Prostate gland (tissue), 2 donors: ENCODE data around the gene ZNF423. TPM values are rescaled to one million over a fixed set of nuclear protein-coding genes. Genes with fewer than 3 reads are reported as not detected.

Source experiments
- DNase-seq: peaks from one replicate; pipeline ENCODE4 v3.0.0-alpha.2; 2019; ENCODE audit warnings: low spot score
- H3K27ac ChIP-seq, 2 donors: fragments of 200-600 bp; sonication (generic); 2 replicates each; pipeline ENCODE4 v1.5.1; 2017 to 2019
- H3K27me3 ChIP-seq: fragments of 200-600 bp; sonication (generic); replicated peaks from 2 replicates; pipeline ENCODE4 v1.5.1; 2019; ENCODE audit not compliant: insufficient read depth
- H3K36me3 ChIP-seq, 2 donors: fragments of 200-600 bp; sonication (generic); 1 replicate in 1 of 2; 2 replicates in 1 of 2; pipeline versions ENCODE4 v1.5.1 to v1.8.1; 2017 to 2019
- H3K4me1 ChIP-seq: fragments of 200-600 bp; sonication (generic); replicated peaks from 2 replicates; pipeline ENCODE4 v1.5.1; 2019
- H3K4me3 ChIP-seq, 2 donors: fragments of 200-600 bp; sonication (generic); 2 replicates each; pipeline ENCODE4 v1.5.1; 2017 to 2019
- H3K9me3 ChIP-seq: fragments of 200-600 bp; sonication (generic); 2 replicates; pipeline ENCODE4 v1.5.1; 2017
- POLR2A ChIP-seq: fragments of 450-650 bp; IDR thresholded peaks from one replicate; pipeline ENCODE4 v1.6.1; 2016; ENCODE audit warnings: antibody characterized with exemption, mild to moderate bottlenecking
- POLR2AphosphoS5 ChIP-seq: sonication (generic); formaldehyde crosslinking; IDR thresholded peaks from one replicate; pipeline ENCODE4 v1.6.1; 2017; ENCODE audit warnings: antibody characterized with exemption
- WGBS: methylation state at CpG from one replicate; pipeline ENCODE4 v1.1.5; 2018; 5-methylcytosine and 5-hydroxymethylcytosine counted together
- intact Hi-C: fragments of 100-400 bp; cut with DNase I; formaldehyde crosslinking; loops from one replicate; pipeline ENCODE4 v1.14.2; 2022
- total RNA-seq, 2 donors: library from RNA; depleted of rRNA; stranded (reverse); fragments of >200 nt; gene quantifications; one replicate each; pipeline ENCODE4 v1.1.0, GENCODE V29; 2016
- TF ChIP-seq, protein P1 (sequence below), 4 experiments: fragments of 200-600 bp in 2 of 4; fragments of 450-650 bp in 2 of 4; sonication (generic) in 2 of 4; IDR thresholded peaks; 1 replicate in 3 of 4; 2 replicates in 1 of 4; pipeline ENCODE4 v1.5.1; 2016 to 2019; ENCODE audit warnings: antibody characterized with exemption in 4 of 4, mild to moderate bottlenecking in 2 of 4, moderate library complexity in 2 of 4

Gene ZNF423
- total RNA-seq, 2 donors from 2014 or later, result 6.1 to 22.7 TPM

DNA sequence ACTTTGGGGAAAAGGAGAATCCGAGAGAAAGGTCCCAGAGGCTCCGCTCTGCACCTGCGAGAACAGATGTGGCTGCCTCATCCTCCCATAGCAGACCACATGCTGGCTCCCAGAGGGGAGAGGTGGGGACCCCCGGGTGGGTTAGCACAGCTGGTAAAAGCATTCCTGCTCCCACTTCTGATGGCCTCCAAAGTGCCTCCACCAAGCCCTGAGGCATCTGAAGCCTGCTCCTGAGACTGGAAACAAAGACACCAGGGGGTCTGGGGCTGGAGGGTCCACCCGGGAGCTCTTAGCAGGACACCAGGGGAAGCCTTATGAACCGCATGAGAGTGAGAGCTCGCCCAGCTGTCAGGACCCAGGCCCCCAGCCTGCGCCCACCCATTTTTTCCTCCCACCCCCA, 46.4 kb downstream of the ZNF423 start:
- H3K36me3 ChIP-seq, result no peaks in the 10 kb centered on the region
- 89% methylated on average over 8 of the region's 8 CpGs for WGBS

DNA sequence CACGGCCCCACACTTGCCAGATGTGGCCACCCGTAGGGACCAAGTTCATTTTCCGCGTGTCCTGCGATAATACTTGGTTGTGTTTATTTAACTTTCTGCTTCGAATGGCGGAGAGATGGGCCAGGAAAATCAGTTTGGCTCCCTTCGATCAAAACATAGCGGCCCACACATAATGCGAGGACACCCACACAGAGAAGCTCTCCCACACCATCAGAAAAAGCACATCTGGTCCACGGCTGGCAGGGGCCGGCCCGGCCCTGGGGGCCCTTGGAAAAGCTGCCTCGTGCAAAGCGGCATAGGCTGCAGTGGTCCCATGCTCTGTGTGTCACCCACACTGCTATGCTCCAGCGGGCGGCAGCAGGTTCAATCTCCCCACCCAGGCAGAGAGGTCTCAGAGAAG, 46.9 kb downstream of the ZNF423 start:
- Histone ChIP-seq H3K27me3 (no peaks in the 10 kb centered on the region), H3K9me3 (no peaks in the 10 kb centered on the region), H3K36me3 (no peaks in the 10 kb centered on the region), H3K27ac (no peak overlapping the region), H3K4me1 (no peaks in the 10 kb centered on the region), H3K4me3 (no peak overlapping the region)
- TF ChIP-seq, protein P1, sequence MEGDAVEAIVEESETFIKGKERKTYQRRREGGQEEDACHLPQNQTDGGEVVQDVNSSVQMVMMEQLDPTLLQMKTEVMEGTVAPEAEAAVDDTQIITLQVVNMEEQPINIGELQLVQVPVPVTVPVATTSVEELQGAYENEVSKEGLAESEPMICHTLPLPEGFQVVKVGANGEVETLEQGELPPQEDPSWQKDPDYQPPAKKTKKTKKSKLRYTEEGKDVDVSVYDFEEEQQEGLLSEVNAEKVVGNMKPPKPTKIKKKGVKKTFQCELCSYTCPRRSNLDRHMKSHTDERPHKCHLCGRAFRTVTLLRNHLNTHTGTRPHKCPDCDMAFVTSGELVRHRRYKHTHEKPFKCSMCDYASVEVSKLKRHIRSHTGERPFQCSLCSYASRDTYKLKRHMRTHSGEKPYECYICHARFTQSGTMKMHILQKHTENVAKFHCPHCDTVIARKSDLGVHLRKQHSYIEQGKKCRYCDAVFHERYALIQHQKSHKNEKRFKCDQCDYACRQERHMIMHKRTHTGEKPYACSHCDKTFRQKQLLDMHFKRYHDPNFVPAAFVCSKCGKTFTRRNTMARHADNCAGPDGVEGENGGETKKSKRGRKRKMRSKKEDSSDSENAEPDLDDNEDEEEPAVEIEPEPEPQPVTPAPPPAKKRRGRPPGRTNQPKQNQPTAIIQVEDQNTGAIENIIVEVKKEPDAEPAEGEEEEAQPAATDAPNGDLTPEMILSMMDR (IDR thresholded peaks at IDR 0.05), result no peak
- TF ChIP-seq POLR2A, result no peak
- TF ChIP-seq POLR2AphosphoS5, result no peak
- no peak for DNase-seq
- 68% methylated on average over 17 of the region's 17 CpGs for WGBS
- intact Hi-C loops, result no loop called here

More for the DNA sequence above, 46.4 kb downstream of the ZNF423 start:
- no peak overlapping the region for H3K27ac ChIP-seq
- H3K27me3 ChIP-seq, result no peaks in the 10 kb centered on the region
- H3K9me3 ChIP-seq, result no peaks in the 10 kb centered on the region
- TF ChIP-seq, protein P1 (IDR thresholded peaks at IDR 0.05), result no peak
- TF ChIP-seq POLR2A (no peak), POLR2AphosphoS5 (no peak)
- no peaks in the 10 kb centered on the region for H3K4me1 ChIP-seq
- no peak overlapping the region for H3K4me3 ChIP-seq
- intact Hi-C loops, result no loop called here
- DNase-seq, result no peak

DNA sequence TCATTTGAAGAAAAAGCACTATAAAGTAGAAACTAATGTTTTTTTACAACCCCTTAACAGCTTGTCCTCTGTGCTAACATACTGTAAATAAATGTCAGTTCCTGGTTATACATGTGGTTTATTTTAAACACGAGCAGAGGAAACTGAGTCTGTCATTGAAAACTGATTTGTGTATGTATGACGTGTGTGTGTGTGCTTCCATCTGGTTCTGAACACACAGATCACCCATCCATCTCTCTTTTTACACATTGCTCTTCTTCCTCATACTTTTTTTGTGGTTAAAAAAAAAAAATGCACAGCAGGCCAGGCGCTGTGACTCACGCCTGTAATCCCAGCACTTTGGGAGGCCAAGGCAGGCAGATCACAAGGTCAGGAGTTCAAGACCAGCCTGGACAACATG, 49.5 kb downstream of the ZNF423 start:
- no peak overlapping the region for H3K27ac ChIP-seq
- H3K27me3 ChIP-seq, result no peaks in the 10 kb centered on the region
- no peak overlapping the region for H3K4me3 ChIP-seq
- intact Hi-C loops, result no loop called here
- no peak for TF ChIP-seq POLR2AphosphoS5
- TF ChIP-seq, protein P1 (IDR thresholded peaks at IDR 0.05), result no peak
- no peak for TF ChIP-seq POLR2A
- no peaks in the 10 kb centered on the region for H3K36me3 ChIP-seq
- 44% methylated on average over 4 of the region's 4 CpGs for WGBS
- H3K9me3 ChIP-seq, result no peaks in the 10 kb centered on the region
- H3K4me1 ChIP-seq, result no peaks in the 10 kb centered on the region
- no peak for DNase-seq

DNA sequence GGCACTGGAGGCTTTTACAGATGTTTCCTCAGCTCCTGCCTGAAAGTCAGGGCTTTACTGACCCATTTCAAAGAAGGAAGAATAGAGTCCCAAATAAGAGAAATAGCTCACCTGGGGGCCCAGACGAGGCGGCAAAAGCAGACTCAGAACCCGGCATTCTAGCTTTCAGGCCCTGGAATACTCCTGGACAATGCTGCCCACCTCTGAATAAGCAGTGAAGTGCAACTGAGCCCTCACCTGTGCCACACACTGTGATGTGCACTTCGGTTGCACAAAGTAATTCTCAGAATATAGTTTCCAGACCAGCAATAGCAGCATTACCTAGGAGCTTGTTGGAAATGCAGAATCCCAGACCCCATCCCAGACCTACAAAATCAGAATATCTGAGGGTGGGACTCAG, 54.6 kb downstream of the ZNF423 start:
- Histone ChIP-seq H3K4me3 (no peak overlapping the region), H3K4me1 (no peaks in the 10 kb centered on the region), H3K36me3 (no peaks in the 10 kb centered on the region), H3K9me3 (no peaks in the 10 kb centered on the region), H3K27me3 (no peaks in the 10 kb centered on the region), H3K27ac (no peak overlapping the region)
- WGBS, result 83% methylated on average over 4 of the region's 4 CpGs
- no peak for DNase-seq
- TF ChIP-seq POLR2AphosphoS5, result no peak
- no peak for TF ChIP-seq POLR2A
- TF ChIP-seq, protein P1 (IDR thresholded peaks at IDR 0.05), result no peak
- intact Hi-C loops, result no loop called here

DNA sequence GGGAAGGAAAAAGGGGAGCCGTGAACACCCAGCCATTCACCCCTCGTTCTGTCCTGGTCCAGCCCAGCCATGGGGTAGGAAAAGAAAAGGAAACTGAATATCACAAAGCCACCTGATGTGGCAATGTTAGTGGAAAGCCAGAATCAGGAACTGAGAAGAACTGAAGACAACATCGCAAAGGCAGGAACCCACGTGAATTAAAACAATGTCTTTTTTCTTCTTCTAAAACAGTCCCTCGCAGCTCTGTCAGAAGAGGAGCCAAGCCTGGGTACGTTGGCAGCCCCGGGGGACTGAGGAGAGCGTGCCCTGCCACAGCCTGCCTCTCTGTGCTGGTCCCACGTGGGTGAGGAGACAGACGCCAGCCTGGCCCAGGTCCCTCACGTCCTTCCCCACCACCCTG, 55.0 kb downstream of the ZNF423 start:
- Histone ChIP-seq H3K9me3 (no peaks in the 10 kb centered on the region), H3K27ac (no peak overlapping the region), H3K4me1 (no peaks in the 10 kb centered on the region), H3K4me3 (no peak overlapping the region), H3K36me3 (no peaks in the 10 kb centered on the region), H3K27me3 (no peaks in the 10 kb centered on the region)
- intact Hi-C loops, result no loop called here
- 38% methylated on average over 11 of the region's 11 CpGs for WGBS
- TF ChIP-seq POLR2AphosphoS5, result no peak
- TF ChIP-seq, protein P1 (IDR thresholded peaks at IDR 0.05), result no peak
- TF ChIP-seq POLR2A, result no peak
- no peak for DNase-seq
